HG03095 (cell line): ENCODE measurements around the gene CXCL3.

ENCODE experiments used
- ATAC-seq: cut with Tn5 transposase; IDR thresholded peaks from one replicate; pipeline ENCODE4 v1.9.1; 2021; ENCODE audit warnings: moderate library complexity; ENCODE audit not compliant: unreplicated experiment

Gene CXCL3

GRCh38 chr4:74016068-74016467, 22.4 kb downstream of the CXCL3 start:
- no peak for ATAC-seq

- no peak for ATAC-seq
Measured at GRCh38 chr4:74015126-74015780, 23.2 kb downstream of the CXCL3 start.

- no peak for ATAC-seq
Measured at GRCh38 chr4:74014332-74014731, 24.2 kb downstream of the CXCL3 start.

- no peak for ATAC-seq
Measured at GRCh38 chr4:74013264-74013663, 25.2 kb downstream of the CXCL3 start.

- ATAC-seq, result no peak
Measured at GRCh38 chr4:74012130-74012529, 26.4 kb downstream of the CXCL3 start.

- ATAC-seq, result no peak
Measured at GRCh38 chr4:74009307-74009706, 29.2 kb downstream of the CXCL3 start.

- ATAC-seq, result no peak
Measured at GRCh38 chr4:74006009-74006476, 32.4 kb downstream of the CXCL3 start.

- ATAC-seq, result no peak
Measured at GRCh38 chr4:74005528-74005927, 33.0 kb downstream of the CXCL3 start.

GRCh38 chr4:74004668-74005067, 33.8 kb downstream of the CXCL3 start:
- no peak for ATAC-seq

GRCh38 chr4:74000301-74000700, 38.2 kb downstream of the CXCL3 start:
- ATAC-seq, result no peak

GRCh38 chr4:73998040-73999011, 40.2 kb downstream of the CXCL3 start, which contains the start of gene CXCL5:
Gene CXCL5, minus strand, starts transcription at chr4:73998677. Its CDS starts 96 bp downstream, at chr4:73998581.
- ATAC-seq, result no peak

GRCh38 chr4:73992050-73992449, 46.4 kb downstream of the CXCL3 start:
- no peak for ATAC-seq

GRCh38 chr4:73991742-73992000, 46.8 kb downstream of the CXCL3 start:
- ATAC-seq, result no peak

- ATAC-seq, result no peak
Measured at GRCh38 chr4:73990988-73991741, 47.3 kb downstream of the CXCL3 start.

GRCh38 chr4:73989928-73990327, 48.6 kb downstream of the CXCL3 start:
- ATAC-seq, result no peak

- ATAC-seq, result no peak
Measured at GRCh38 chr4:73989031-73989430, 49.5 kb downstream of the CXCL3 start.

- no peak for ATAC-seq
Measured at GRCh38 chr4:73988061-73988460, 50.4 kb downstream of the CXCL3 start, which contains the start of gene PPBP. Gene PPBP, minus strand, starts transcription at chr4:73988190. Its CDS starts 87 bp downstream, at chr4:73988103.
